Lung microvascular endothelial cell (primary cell): ENCODE data around the gene UBQLN4. TPM values are rescaled to one million over a fixed set of nuclear protein-coding genes. Genes with fewer than 3 reads are reported as not detected.
"Not testable (repeated sequence)": the region's sequence is repeated elsewhere in the genome, so short reads cannot be mapped to it uniquely, and the experiment has no call there.

Experiments used
- DNase-seq, 2 donors: peaks; one replicate each; pipeline versions ENCODE4 v3.0.0 to v3.0.0-alpha.2; 2010; ENCODE audit warnings: low read depth in 2 of 2
- total RNA-seq: library from RNA; depleted of rRNA; stranded (reverse); fragments of >200 nt; gene quantifications from 2 replicates; pipeline ENCODE4 v1.2.1, GENCODE V29; 2014

The UBQLN4 gene
- total RNA-seq, 1 donor from 2014 or later: 12.1 TPM

DNA sequence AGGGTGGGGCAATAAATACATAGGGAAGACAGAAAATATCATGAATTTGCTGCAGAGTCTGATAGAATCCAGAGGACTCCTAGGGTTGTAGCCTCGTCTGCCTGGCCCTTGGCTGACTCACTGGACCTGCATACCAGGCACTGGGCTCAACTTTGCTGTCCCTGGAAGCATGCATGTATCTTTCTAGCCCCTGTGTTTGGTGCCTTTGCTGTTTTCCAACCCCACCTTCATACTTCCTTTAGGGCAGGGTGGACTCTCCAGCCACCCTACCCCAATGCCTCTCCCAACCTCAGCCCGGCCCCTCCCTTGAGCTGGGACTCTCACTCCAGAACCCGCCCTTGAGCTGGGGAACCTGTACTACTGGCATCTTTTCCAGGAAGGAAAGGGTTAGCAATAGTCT lies 8.6 kb upstream of the UBQLN4 start:
- DNase-seq: no peak

DNA sequence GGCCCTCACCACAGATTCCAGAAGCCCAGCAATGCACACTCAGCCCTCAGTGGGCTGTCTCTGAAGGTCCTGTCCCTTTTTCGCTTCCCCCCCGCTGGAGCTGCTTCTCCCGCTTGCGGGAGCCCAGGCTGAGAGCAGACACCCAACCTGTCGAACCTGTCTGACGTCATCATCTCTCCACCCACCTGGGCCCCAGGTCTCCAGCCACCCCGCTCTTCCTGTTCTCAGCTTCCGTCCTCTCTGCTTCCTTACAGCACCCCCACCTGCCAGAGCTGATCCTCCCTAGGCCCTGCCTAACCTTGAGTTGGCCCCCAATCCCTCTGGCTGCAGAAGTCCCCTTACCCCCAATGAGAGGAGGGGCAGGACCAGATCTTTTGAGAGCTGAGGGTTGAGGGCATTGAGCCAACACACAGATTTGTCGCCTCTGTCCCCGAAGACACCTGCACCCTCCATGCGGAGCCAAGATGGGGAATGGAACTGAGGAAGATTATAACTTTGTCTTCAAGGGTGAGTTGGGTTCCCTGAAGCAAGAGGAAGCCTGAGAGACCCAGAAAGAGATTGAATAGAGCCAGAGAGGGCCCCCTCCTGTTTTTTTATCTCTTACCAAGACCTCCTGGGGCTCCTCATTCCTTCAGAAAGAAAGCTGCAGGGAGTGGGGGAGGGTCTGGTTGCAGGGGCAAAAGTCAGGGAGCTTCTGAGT lies 7.5 kb upstream of the UBQLN4 start, which contains the start of gene RAB25:
TSS of gene RAB25 (plus strand) at position 224 of the 700 bp plus-strand sequence. CDS start at position 465, 241 bp downstream.
- no peak for DNase-seq

DNA sequence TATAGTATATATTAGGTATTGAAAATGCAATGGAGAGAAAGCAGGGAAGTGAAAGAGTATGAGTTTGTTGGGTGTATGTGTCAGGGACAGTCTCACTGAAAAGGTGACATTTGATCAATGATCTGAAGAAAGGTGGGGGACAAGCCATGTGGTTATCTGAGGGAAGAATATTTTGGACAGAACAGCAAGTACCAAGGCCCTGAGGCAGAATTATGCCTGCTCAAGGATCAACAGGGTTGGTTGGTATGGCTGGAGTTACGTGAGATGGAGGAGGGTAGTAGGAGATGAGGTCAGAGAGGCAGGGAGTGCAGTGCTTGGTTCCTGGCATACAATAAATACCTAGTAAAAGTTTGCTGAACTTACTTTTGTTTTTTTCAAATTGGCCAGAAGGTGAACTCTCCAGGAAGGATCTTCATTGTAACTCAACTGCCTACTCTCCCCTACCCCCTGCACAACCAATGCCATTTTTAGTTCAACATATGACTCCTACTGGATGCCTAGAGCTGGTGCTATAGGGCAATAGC lies 2.8 kb upstream of the UBQLN4 start:
- no peak for DNase-seq

DNA sequence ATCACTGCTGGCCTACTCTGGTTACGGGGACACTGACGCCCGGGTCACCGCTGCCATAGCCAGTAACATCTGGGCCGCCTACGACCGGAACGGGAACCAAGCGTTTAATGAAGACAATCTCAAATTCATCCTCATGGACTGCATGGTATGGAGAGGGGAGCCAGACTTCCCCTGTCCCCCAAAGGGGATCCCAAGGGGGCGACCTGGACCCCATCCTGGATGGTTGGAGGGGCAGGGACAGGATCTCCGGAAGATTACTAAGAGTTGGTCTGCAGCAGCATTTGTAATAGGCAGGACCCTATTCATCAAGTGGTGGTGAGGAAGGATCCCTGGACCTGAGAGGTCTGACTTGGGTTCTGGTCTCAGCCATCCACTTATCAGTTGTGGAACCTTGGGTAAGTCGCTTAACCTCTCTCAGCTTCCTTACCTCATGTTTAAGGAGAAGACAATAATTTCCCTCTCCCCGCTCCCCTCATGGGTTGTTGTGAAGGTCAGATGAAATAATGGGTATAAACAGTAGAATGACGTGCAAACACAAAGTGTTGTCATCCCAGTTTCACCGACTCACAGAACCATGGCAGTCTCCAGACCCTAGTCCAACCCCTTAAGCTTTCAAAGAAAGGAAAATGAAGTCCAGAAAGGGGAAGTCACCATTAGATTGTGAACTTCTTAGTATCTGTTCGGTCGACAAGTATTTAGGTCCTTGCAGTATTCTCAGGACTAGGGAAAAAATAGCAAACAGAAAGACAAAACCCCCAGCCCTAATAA lies 1.9 kb upstream of the UBQLN4 start:
- peak in 1 of 2 donors; percentile 16 for DNase-seq

DNA sequence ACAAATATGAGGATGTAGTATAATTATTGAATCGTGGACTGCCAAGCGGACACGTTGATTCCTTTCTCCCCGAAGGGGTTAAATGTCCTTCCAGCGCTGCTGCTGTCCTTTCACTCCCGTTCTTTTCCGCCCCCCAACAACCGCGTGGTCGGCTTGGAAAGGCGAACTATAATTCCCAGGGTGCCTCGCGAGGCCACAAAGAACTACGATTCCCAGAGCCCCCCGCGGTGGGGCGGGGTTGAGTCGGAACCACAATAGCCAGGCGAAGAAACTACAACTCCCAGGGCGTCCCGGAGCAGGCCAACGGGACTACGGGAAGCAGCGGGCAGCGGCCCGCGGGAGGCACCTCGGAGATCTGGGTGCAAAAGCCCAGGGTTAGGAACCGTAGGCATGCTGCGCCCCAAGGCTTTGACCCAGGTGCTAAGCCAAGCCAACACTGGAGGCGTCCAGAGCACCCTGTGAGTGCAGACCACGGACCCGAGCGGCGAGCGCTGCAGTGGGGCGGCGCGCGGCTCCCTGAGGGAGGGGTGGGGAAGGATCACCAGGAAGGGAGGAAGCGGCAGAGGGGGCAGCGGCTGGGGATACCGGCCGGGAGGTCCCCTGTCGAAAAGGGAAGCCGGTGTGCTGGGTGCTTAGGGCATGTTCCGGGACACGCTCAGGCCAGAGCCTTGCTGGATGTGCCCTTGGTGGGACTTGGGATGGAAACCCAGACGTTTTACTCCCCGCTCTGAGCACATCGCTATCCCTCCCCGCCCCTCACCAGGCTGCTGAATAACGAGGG lies 1.1 kb upstream of the UBQLN4 start, which contains the start of gene LAMTOR2:
TSS of gene LAMTOR2 (plus strand) at position 283 of the 781 bp plus-strand sequence. CDS start at position 391, 108 bp downstream.
- DNase-seq: peak; percentile 96 to 98

DNA sequence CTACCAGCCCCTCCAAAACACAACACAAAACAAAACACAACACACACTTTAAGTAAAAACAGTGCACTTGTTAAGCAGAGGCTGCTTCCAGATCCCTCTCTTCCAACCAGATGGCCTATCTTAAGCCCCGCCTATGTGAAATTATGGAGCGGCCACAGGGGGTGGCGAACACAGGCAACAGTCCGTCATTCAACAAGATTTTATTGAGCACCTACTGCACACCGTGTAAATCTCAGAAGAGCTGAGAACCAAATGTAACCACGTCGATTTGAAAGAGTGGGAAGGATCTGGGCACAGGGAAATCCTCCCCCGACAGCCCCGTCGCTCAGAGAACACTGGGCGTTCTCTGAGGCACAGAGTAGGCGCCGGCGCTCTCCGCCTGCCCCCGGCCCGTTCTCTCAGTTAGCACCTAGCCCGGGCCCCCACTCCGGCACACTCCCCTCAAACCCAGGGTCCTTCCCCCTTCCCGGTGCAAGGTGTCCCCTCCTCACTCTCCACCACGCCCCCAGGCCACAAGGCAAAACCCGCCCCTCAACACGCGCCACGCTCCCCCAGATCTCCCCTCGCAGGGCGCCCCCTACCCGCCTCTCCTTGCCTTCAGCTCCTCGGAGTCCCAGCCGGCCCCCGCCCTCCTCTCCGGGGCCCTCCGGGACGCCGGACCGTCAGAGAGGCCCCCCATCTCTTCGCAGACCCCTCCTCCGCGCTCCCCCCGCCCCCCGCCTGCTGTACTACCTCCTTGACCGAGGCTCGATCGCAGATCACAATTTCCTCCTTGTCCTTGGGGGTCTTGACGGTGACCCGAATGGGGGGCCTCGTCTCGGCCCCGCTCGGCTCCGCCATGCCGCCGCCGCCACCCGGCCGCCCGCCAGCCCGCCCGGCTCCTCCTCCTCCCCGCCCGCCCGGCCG lies 483 bp downstream of the UBQLN4 start:
- DNase-seq: peak; percentile 76 to 82

DNA sequence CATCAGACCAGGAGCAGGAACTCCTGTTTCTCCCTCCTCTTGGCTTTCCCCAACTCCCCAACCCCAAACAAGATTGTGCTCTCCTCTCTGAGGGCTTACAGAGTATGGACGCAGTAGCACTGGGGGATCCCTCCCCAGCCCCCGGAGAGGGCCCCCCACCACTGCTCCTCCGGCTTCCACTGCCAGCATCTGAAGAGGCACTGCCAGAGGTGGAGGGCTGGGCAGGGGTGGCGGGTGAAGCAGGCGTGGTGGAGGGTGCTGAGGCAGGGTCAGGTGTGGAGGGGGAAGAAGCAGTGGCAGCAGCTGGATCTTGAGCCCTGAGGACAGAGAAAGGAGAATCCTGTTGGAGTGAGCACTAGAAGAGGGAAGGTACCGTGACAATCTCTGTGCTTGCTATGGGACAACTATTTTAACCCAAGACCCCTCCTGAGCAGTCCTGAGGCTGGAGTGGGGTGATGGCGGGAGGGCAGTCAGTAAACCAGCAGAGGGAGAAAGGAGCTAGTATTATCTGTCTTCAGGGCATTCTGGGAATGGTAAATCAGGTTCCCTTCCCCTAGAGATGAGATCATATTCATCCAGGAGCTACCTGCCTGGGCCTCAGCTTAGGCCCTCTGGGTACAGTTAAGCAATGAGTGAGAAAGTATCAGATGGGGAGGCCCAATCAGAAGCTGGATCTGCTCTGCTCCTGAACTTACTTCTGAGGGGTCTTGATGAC lies 2.4 kb downstream of the UBQLN4 start:
- no peak for DNase-seq

DNA sequence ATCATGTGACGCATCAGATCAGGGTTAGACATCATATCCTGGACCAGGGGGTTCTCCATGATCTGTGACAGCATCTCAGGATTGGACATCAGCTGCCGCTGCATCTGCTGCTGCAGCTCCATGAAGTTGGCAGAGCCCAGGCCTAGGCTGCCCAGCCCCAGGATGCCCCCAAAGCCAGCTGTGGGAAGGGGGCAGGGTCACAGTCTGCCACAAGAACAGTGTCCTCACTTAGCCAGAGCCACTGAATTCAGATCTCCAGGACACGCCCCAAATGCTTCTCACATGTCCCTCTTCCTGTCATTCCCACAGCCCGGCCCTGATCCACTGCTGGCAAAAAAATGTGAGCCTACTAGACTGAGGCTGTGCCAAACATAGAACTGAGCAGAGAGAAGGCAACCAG lies 3.2 kb downstream of the UBQLN4 start:
- DNase-seq: peak in 1 of 2 donors; percentile 69

DNA sequence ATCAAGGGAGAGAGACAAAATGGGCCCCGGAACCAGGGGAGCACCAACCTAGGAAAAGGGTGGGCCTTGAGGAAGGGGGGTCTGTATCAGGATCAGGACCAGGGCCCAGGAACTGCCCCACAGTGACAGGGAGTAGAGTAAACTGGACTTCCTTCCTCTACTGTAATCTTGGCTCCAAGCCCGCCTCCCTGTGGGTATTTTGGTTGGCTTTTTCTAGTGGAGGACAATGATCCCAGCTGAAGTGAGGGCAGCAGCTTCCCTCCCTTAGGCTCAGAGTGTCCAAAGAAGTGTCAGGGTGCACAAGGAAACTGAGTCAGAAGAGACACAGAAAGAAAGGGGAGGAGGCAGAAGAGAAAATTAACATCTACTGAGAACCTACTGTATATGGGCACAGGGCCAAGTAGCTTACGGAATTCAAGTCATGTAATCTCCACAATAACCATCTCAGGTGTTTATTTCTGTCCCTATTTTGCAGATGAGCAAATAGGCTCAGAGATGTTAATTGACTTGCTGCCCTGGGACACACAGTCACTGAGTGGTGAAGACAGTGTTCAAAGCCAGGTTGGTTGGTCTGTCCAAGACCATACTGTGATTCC lies 4.8 kb downstream of the UBQLN4 start:
- DNase-seq: peak; percentile 32 to 50

DNA sequence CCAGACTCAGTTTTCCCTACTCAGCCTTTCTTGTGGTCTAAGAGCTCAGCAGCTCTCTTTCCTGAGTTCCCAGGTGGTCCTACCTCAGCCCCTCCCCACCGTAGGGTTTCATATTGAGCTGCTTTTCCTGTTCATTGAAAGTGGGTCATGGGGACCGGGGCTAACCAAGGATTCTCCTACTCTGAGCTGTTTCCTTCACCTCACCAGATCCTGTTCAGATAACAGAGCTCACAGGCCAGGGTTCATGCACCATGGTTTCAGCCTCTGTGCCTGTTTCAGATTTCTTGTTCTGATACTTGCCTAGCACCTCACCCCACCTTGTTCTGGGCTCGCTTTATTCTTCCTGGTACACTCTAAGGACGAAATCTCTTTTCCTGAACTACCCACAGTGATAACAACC lies 8.5 kb downstream of the UBQLN4 start:
- no peak for DNase-seq

DNA sequence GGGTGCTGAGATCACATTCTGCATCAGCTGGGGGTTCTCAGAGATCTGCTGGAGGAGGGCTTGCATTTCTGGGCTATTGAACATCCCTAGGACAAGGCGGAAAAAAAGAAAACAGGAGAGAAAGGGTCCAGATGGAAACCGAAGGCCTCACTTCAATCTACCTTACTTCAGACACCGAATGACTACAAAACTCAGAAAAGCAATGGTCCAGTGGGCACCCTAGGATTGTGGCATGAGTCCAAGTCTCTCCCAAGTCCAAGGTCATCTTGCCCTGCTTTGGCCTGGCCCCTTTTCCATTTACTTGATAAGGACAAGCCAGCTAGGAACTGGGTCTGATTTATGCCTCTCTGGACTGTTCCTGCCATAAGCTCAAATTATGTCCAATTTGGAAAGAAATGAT lies 10.8 kb downstream of the UBQLN4 start:
- DNase-seq: no peak

DNA sequence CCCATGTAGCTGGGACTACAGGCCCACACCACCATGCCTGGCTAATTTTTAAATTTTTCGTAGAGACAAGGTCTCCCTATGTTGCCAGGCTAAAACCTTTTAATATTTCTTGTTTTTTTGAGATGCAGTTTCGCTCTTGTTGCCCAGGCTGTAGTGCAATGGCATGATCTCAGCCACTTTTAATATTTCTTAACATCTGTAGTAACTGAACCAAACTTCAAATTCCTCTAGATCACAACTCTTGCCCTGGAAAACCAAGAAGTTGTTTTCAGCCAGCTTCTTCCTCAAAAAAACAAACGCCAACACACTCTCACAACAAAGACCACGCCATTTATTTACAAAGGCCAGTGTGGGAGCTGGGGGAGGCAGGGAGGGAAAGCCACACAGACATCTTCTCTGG lies 18.6 kb downstream of the UBQLN4 start:
- not testable (repeated sequence) for DNase-seq

DNA sequence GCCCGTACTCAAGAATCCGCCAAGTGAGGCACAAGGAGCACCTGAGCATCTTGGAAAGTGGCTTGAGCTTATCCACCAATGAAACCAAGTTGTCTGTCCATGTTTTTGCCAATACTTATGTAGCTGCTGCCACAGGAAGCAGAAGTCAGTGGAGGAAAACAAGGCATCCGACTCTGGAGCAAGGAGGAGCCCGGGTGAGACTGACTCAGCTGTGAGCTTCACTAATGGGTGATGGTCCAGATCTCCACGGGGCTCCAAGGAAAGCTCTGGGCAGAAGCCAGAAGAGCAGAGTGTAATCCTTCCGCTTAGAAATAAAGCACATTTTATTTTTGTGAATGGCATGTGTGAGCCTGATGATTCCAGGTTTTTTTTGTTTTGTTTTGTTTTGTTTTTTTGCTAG lies 20.6 kb downstream of the UBQLN4 start:
- DNase-seq: peak in 1 of 2 donors; percentile 73

DNA sequence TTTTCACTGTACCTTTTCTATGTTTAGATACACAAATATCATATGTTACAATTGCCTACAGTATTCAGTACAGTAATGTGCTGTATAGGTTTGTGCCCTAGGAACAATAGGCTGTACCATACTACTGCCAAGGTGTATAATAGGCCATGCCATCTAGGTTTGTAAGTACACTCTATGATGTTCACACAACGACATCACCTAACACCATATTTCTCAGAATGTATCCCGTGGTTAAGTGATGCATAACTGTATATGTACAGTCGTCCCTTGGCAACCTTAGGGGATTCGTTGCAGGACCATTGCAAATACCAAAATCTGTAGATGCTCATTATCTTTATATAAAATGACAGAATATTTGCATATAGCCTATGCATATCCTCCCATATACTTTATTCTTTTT lies 27.0 kb downstream of the UBQLN4 start:
- DNase-seq: no peak

DNA sequence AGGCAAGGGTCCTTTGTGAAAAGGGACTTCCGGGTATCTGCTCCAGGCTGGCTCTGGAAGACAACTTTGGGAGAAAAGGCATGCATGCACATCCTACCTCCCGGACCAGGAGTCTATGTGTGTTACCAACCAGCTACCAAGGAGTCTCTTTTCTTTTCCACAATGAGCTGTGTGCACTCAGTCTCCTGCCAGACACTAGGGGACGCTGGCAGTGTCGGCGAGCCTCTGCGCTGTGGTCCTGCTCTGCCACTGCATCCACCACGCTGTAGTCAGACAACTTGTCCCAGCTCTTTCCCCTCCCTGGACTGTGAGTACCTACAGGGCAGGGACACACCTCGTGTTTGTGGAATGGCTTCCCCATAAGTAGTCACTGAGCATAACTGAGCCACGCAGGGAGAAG lies 27.7 kb downstream of the UBQLN4 start:
- peak; percentile 76 to 84 for DNase-seq

DNA sequence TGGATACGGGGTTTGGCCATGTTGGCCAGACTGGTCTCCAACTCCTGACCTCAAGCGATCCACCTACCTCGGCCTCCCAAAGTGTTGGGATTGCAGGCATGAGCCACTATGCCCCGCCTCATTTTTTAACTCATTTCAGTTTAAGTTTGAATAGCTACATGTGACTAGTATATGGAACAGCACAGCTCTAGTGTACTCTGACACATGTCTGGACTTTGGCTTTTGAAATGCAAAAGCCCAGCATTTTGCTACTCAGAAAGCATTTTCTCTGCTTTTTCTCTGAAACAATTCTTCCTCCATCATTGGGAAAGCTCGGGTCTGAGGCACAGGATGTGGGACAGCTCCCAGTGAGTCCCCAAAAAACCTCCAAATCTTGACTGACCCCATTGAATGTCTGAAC lies 28.8 kb downstream of the UBQLN4 start:
- no peak for DNase-seq

DNA sequence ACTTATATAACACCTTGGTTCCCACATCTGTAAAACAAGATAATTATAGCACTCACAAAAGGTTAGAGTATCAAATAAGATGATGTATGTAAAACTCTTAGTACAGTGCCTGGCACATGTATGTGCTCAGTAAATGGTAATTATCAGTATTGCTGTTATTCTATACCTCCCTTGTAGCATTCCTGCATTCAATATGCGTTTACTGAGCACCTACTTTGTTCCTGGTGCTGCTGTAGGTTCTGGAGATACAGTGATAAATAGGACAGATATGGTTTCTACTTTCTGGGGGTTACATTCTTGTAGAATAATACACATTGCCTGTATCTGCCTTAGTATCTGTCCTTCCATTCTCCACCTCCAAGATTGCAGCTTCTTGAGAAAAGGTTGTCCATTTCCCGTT lies 31.6 kb downstream of the UBQLN4 start:
- DNase-seq: no peak

DNA sequence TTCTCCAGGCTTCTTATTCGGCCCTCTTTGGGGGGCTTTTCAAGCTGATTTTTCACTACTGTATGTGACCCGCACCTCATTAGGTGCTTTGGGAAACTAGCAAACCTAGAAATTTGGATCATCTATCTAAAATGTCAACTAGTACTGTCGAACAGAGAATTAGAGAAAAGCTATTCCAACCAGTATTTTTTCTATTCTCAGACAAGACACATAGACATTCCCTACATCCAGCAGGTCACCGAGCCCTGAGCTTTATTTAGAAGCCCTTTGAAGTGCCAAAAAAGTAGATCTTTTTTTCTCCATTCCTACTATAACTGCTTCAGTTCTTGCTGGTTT lies 32.5 kb downstream of the UBQLN4 start:
- no peak for DNase-seq

DNA sequence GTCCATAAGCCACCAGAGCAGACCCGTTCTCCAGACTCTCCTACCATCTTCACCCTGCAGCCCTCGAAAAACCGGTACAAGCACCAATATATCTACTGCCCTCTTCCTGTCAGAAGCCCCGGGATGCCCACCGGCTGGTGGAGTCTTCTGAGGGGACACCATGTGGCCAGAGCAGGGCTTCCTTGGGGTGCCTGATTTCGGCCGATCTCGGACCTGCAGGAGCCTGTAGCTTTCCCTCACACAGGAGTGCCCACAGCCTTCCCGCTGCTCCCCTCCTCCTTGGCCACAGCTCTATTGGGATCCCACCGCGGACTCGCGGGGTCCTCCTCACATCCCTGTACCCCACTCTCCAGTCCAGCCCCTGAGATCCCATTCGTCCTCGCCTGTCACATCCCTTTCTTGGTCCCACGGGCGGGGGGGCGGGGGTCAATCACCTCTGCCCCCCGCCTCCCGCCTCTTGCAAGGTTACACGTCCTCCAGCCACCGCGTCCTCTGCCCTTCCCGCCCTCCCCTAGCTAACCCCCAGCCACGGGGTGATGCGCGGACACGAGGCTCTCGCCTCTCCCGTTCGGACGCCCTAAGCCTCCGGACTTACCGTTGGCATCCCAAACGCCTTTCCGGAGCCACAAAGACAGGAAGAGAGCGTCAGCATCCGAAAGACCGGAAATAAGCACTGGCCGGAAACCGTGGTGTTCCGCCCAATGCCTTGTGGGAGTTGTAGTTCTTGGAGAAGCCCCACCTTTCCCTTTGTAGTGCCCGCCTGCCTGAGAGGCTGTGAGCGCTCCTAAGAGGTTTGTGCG lies 33.1 kb downstream of the UBQLN4 start, which contains the start of gene SSR2:
TSS of gene SSR2 (minus strand) at position 659 of the 800 bp plus-strand sequence. CDS start 784 bp downstream, outside the sequence.
- peak; percentile 95 to 97 for DNase-seq
